Endodermal cell (in vitro differentiated cells): Measurements from ENCODE around the gene P2RY11. TPM values are rescaled to one million over a fixed set of nuclear protein-coding genes. Genes with fewer than 3 reads are reported as not detected.

Experiments
- DNase-seq: peaks from one replicate; pipeline ENCODE4 v3.0.0-alpha.2; 2017
- H3K27ac ChIP-seq: 2 replicates; pipeline ENCODE4 v1.5.1; 2013; ENCODE audit warnings: mild to moderate bottlenecking, low read depth, low read length, moderate library complexity
- H3K27me3 ChIP-seq: 2 replicates; pipeline ENCODE4 v1.6.1; 2013; ENCODE audit warnings: mild to moderate bottlenecking, low read length, moderate library complexity; ENCODE audit not compliant: insufficient read depth, control insufficient read depth, poor library complexity, severe bottlenecking
- H3K36me3 ChIP-seq: 2 replicates; pipeline ENCODE4 v1.7.0; 2013; ENCODE audit warnings: mild to moderate bottlenecking, low read length, moderate library complexity; ENCODE audit not compliant: control insufficient read depth, insufficient read depth
- H3K4me1 ChIP-seq: one replicate; pipeline ENCODE4 v1.7.0; 2013; ENCODE audit warnings: low read length; ENCODE audit not compliant: control insufficient read depth, insufficient read depth
- H3K4me3 ChIP-seq: 2 replicates; pipeline ENCODE4 v1.5.1; 2013; ENCODE audit warnings: mild to moderate bottlenecking, low read length, moderate library complexity
- H3K9ac ChIP-seq: 2 replicates; pipeline ENCODE4 v1.6.1; 2013; ENCODE audit warnings: mild to moderate bottlenecking, low read length, moderate library complexity; ENCODE audit not compliant: poor library complexity, severe bottlenecking; ENCODE audit errors: extremely low read depth
- H3K9me3 ChIP-seq: 2 replicates; pipeline ENCODE4 v1.6.1; 2013; ENCODE audit warnings: mild to moderate bottlenecking, low read length, moderate library complexity; ENCODE audit not compliant: control insufficient read depth
- H3K27ac Mint-ChIP-seq: 2 replicates; pipeline ENCODE4 v1.8.0; 2020; ENCODE audit warnings: mixed read lengths
- H3K27me3 Mint-ChIP-seq: 2 replicates; pipeline ENCODE4 v1.8.0; 2021; ENCODE audit warnings: mild to moderate bottlenecking, mixed read lengths; ENCODE audit not compliant: insufficient read depth
- H3K36me3 Mint-ChIP-seq: 2 replicates; pipeline ENCODE4 v1.8.0; 2020; ENCODE audit warnings: low read depth, mixed read lengths
- H3K4me1 Mint-ChIP-seq: 2 replicates; pipeline ENCODE4 v1.8.0; 2020; ENCODE audit warnings: mixed read lengths
- H3K4me3 Mint-ChIP-seq: 2 replicates; pipeline ENCODE4 v1.8.0; 2020; ENCODE audit warnings: mild to moderate bottlenecking, moderate library complexity, mixed read lengths
- H3K9me3 Mint-ChIP-seq: 2 replicates; pipeline ENCODE4 v1.8.0; 2020; ENCODE audit warnings: mild to moderate bottlenecking, mixed read lengths
- WGBS, 2 experiments: methylation state at CpG; one replicate each; pipeline versions ENCODE4 v1.1.5 to v1.1.7; 2013; ENCODE audit warnings: missing lambda C conversion rate in 2 of 2, mixed read lengths in 1 of 2; ENCODE audit not compliant: insufficient coverage in 1 of 2, insufficient read length in 1 of 2; 5-methylcytosine and 5-hydroxymethylcytosine counted together
- total RNA-seq, 2 donors: library from RNA; stranded (reverse); fragmentation: NEBNext Ultra II Directional in 1 of 2; extraction: Animal tissue kit (Norgen Biotek cat#: 25700) in 1 of 2; gene quantifications; 2 replicates in 1 of 2; 3 replicates in 1 of 2; pipeline ENCODE4 v1.2.1, GENCODE V29; 2021
- TF ChIP-seq, protein P1 (sequence below): fragments of 200-600 bp; sonication (generic); conservative IDR thresholded peaks from 2 replicates; pipeline ENCODE4 v1.5.0; 2021; ENCODE audit warnings: antibody characterized with exemption, mild to moderate bottlenecking

The P2RY11 gene
- total RNA-seq, 2 donors from 2014 or later: 9.0 to 14.8 TPM

DNA sequence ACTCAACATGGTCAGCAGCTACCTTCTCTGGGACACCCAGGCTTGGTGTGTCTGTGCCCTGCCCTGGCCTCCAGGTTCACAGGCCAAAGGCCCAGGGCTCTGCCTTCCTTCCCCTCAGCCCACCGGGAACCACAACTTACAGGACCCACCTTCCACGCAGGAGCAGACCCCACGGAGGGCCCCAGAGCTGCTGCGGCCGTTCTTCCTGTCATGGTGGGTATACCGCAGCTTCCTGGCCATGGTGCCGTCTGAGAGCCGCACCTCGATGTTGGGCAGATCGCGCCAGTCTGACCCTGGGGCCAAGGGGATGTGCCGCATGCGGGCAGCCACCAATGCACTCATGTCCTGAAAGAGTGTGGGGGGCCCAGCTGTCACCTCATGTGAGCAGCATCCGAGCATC is 25.4 kb downstream of the P2RY11 start:
- TF ChIP-seq, protein P1, sequence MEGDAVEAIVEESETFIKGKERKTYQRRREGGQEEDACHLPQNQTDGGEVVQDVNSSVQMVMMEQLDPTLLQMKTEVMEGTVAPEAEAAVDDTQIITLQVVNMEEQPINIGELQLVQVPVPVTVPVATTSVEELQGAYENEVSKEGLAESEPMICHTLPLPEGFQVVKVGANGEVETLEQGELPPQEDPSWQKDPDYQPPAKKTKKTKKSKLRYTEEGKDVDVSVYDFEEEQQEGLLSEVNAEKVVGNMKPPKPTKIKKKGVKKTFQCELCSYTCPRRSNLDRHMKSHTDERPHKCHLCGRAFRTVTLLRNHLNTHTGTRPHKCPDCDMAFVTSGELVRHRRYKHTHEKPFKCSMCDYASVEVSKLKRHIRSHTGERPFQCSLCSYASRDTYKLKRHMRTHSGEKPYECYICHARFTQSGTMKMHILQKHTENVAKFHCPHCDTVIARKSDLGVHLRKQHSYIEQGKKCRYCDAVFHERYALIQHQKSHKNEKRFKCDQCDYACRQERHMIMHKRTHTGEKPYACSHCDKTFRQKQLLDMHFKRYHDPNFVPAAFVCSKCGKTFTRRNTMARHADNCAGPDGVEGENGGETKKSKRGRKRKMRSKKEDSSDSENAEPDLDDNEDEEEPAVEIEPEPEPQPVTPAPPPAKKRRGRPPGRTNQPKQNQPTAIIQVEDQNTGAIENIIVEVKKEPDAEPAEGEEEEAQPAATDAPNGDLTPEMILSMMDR: no peak
- no peaks in the 10 kb centered on the region for H3K4me1 ChIP-seq
- H3K27me3 Mint-ChIP-seq: no peaks in the 10 kb centered on the region
- H3K27ac ChIP-seq: no peak overlapping the region
- no peaks in the 10 kb centered on the region for H3K27me3 ChIP-seq
- no peak for DNase-seq
- no peaks in the 10 kb centered on the region for H3K4me1 Mint-ChIP-seq
- H3K4me3 ChIP-seq: no peak overlapping the region
- H3K36me3 Mint-ChIP-seq: peaks cover 49% of the 10 kb centered on the region
- WGBS, 2 experiments: 92 to 99% methylated on average over 13 to 14 of the region's 14 CpGs
- H3K27ac Mint-ChIP-seq: no peak overlapping the region
- H3K36me3 ChIP-seq: peaks cover 69% of the 10 kb centered on the region
- H3K9me3 ChIP-seq: no peaks in the 10 kb centered on the region
- no peak overlapping the region for H3K4me3 Mint-ChIP-seq
- H3K9ac ChIP-seq: no peak overlapping the region
- H3K9me3 Mint-ChIP-seq: no peaks in the 10 kb centered on the region

DNA sequence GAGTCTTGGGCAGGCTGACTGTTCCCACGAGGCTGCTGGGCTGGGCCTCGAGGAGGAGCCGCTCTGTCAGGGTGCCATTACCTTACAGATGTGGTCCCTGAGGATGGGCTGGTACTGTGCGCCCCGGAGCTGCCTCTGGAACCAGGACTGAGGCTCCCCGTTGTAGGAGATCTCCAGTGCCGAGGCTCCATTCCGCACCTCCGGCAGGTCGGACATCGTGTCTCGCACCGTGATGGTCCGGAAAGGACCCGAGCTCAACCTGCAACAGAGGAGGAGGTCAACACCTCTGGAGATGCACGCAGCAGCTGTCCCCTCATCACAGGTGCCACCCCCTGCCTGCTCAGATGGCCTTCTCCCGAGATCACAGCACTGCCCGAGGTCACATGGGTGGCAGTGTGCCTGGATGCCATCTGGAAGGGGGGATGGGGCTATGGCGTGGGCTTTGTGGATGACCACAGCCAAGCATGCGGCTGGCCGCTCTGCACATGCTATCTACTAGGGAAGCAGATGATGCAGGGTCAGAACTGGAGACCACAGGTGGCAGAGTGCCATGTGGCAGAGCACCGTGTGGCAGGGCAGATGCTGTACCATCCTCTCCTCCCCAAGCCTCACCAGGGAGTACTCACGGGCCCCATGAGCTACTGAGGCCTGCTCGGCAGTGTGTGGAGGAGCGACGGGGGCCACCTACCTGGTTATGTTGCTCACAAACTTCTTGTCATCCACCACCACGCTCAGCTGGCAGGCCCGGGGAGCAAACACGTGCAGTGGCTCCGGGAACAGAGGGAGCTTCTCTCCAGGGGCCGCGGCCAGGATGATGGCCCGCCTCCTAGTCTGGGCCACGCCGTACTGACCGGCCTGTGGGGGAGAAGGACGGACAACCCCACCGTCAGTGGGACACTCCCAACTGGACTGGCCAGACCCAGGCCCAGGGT is 26.5 kb downstream of the P2RY11 start:
- Mint-ChIP-seq H3K36me3 (peaks cover 50% of the 10 kb centered on the region), H3K4me1 (no peaks in the 10 kb centered on the region), H3K27ac (no peak overlapping the region), H3K27me3 (no peaks in the 10 kb centered on the region), H3K4me3 (no peak overlapping the region), H3K9me3 (no peaks in the 10 kb centered on the region)
- Histone ChIP-seq H3K9me3 (no peaks in the 10 kb centered on the region), H3K36me3 (peaks cover 77% of the 10 kb centered on the region), H3K27me3 (no peaks in the 10 kb centered on the region), H3K4me1 (no peaks in the 10 kb centered on the region), H3K27ac (no peak overlapping the region), H3K4me3 (no peak overlapping the region), H3K9ac (no peak overlapping the region)
- DNase-seq: no peak
- WGBS, 2 experiments: 95 to 97% methylated on average over 28 to 38 of the region's 38 CpGs
- TF ChIP-seq, protein P1: no peak

DNA sequence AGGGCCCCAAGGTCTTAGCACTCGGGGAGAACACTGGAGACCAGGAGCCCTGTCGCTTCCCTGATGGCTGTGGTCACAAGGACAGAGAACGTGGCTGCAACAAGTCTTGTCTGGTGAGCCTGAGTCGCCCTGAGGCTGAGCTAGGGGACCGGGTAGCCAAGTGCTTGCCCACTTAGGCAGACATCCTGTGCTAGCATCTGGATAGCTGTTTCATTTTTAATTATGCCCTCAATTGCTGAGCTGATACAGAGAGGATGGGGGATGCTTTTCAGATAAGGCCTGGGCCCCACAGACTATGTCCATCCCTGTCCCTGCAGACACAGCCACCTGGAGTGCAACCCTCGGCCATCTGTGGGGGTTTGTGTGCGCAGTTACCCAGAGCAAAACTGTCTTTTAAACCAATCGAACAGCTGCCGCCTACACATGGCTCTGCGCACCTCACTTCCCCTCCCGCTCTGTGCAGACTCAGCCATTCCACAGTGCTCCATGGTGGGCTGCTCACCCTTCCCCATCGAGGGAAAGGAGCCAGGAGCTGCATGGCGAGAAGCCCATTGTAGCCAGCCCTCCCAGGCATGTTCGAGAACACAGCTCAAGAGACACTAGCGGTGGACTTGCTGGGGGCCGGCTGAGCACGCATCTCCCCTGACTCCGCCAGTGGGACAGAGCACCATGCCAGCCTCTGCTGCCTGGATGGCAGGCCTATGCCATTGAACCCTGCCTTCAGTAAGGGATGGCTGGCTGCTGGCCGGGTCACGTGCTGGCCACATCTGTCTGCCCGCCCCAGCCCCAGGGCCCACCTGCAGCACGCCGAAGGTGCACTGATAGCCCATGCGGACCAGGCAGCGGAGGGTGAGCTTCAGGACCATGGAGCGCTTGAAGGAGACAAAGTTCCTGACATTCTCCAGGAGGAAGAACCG is 27.6 kb downstream of the P2RY11 start:
- no peak overlapping the region for H3K27ac Mint-ChIP-seq
- H3K9me3 Mint-ChIP-seq: no peaks in the 10 kb centered on the region
- Histone ChIP-seq H3K27me3 (no peaks in the 10 kb centered on the region), H3K9me3 (no peaks in the 10 kb centered on the region), H3K27ac (no peak overlapping the region), H3K4me3 (no peak overlapping the region), H3K4me1 (no peaks in the 10 kb centered on the region), H3K9ac (no peak overlapping the region), H3K36me3 (peaks cover 77% of the 10 kb centered on the region)
- no peak overlapping the region for H3K4me3 Mint-ChIP-seq
- 93 to 96% methylated on average over 17 to 27 of the region's 27 CpGs for WGBS, 2 experiments
- peaks cover 57% of the 10 kb centered on the region for H3K36me3 Mint-ChIP-seq
- TF ChIP-seq, protein P1: no peak
- DNase-seq: no peak
- no peaks in the 10 kb centered on the region for H3K4me1 Mint-ChIP-seq
- H3K27me3 Mint-ChIP-seq: no peaks in the 10 kb centered on the region
